K562 (cell line): ENCODE results near the gene GLB1L. TPM values are rescaled to one million over a fixed set of nuclear protein-coding genes. Genes with fewer than 3 reads are reported as not detected.

Experiments used
- ATAC-seq: fragments of 200-7000 bp; cut with Tn5 transposase; 3 replicates; pipeline ENCODE4 v1.9.1; 2020; ENCODE audit warnings: moderate library complexity
- BruUV-seq: library from RNA; stranded (reverse); fragments of 400-500 nt; replicated peaks from 2 replicates; lab custom pipeline; 2021; lab: Mats Ljungman, UMichigan
- CTCF ChIA-PET: fragments of 300-600 bp; formaldehyde crosslinking; extraction: SDS; loops from one replicate; lab custom pipeline; 2021; ENCODE audit warnings: low intra/inter-chr PET ratio; lab: Yijun Ruan, JAX
- POLR2A ChIA-PET: fragments of 300-600, 350-650 bp; sonication (Branson Sonifier 250); formaldehyde crosslinking; extraction: SDS; loops from one replicate; lab custom pipeline; 2021; ENCODE audit warnings: antibody characterized with exemption, inconsistent platforms; lab: Yijun Ruan, JAX
- DNase-seq, 4 experiments: peaks; one replicate each; pipeline versions ENCODE4 v3.0.0 to v3.0.0-alpha.2; 2011 to 2018; ENCODE audit warnings: low spot score in 3 of 4, mixed read lengths in 3 of 4; ENCODE audit errors: extremely low read depth in 1 of 4
- FAIRE-seq: peaks from 2 replicates; lab custom pipeline; 2011; peaks lifted over from hg19 to GRCh38; lab: Jason Lieb, UNC
- H2AFZ ChIP-seq: 2 replicates; pipeline ENCODE4 v1.6.0; 2011; ENCODE audit warnings: low read depth, low read length, control low read depth, inconsistent platforms
- H3K27ac ChIP-seq: fragments of 200-600 bp; 3 replicates; pipeline ENCODE4 v1.8.0; 2011; ENCODE audit warnings: low read depth, mild to moderate bottlenecking, control low read depth, inconsistent platforms, low read length, moderate library complexity, mixed read lengths; ENCODE audit errors: extremely low read depth
- H3K27me3 ChIP-seq, 2 experiments: fragments of 300-600 bp in 1 of 2; 2 replicates in 1 of 2; 3 replicates in 1 of 2; pipeline versions ENCODE4 v1.6.0 to v1.8.0; 2011; ENCODE audit warnings: inconsistent platforms in 2 of 2, low read length in 2 of 2, mild to moderate bottlenecking in 1 of 2, mixed read lengths in 1 of 2, moderate library complexity in 1 of 2; ENCODE audit not compliant: control insufficient read depth in 2 of 2, insufficient read depth in 2 of 2
- H3K36me3 ChIP-seq: fragments of 300-600 bp; 3 replicates; pipeline ENCODE4 v1.8.0; 2011; ENCODE audit warnings: mild to moderate bottlenecking, low read length, inconsistent platforms; ENCODE audit not compliant: control insufficient read depth, insufficient read depth
- H3K4me1 ChIP-seq, 2 experiments: fragments of 200-600 bp in 1 of 2; replicated peaks in 1 of 2; 2 replicates in 1 of 2; 3 replicates in 1 of 2; pipeline versions ENCODE4 v1.5.1 to v1.8.0; 2011; ENCODE audit warnings: inconsistent platforms in 2 of 2, low read length in 2 of 2, mild to moderate bottlenecking in 1 of 2, mixed read lengths in 1 of 2, moderate library complexity in 1 of 2; ENCODE audit not compliant: control insufficient read depth in 2 of 2, insufficient read depth in 2 of 2
- H3K4me2 ChIP-seq: 2 replicates; pipeline ENCODE4 v1.6.1; 2011; ENCODE audit warnings: low read length, control low read depth, inconsistent platforms, mixed read lengths; ENCODE audit not compliant: insufficient read depth
- H3K4me3 ChIP-seq: fragments of 200-600 bp; sonication (generic), shearing (Covaris generic); 2 replicates; pipeline ENCODE4 v1.5.1; 2016; ENCODE audit warnings: control low read depth, inconsistent platforms
- H3K79me2 ChIP-seq: fragments of 200-600 bp; 3 replicates; pipeline ENCODE4 v1.8.0; 2011; ENCODE audit warnings: low read length, inconsistent platforms; ENCODE audit not compliant: control insufficient read depth, insufficient read depth
- H3K9ac ChIP-seq, 2 experiments: 2 replicates each; pipeline versions ENCODE4 v1.6.0 to v1.6.1; 2011; ENCODE audit warnings: low read depth in 2 of 2, low read length in 2 of 2, control low read depth in 1 of 2, inconsistent platforms in 1 of 2, mild to moderate bottlenecking in 1 of 2, mixed read lengths in 1 of 2; ENCODE audit not compliant: insufficient read depth in 1 of 2
- H3K9me1 ChIP-seq: one replicate; pipeline ENCODE4 v1.6.0; 2011; ENCODE audit warnings: inconsistent platforms, mild to moderate bottlenecking, low read length, moderate library complexity; ENCODE audit not compliant: control insufficient read depth, insufficient read depth
- H3K9me3 ChIP-seq: replicated peaks from 2 replicates; pipeline ENCODE4 v1.5.1; 2011; ENCODE audit warnings: low read depth, low read length, inconsistent platforms; ENCODE audit not compliant: control insufficient read depth, insufficient read depth
- H4K20me1 ChIP-seq: replicated peaks from 2 replicates; pipeline ENCODE4 v1.6.1; 2011; ENCODE audit warnings: low read length, inconsistent platforms, mixed read lengths; ENCODE audit not compliant: control insufficient read depth, insufficient read depth
- C11orf30 ChIP-seq: fragments of 450-650 bp; IDR thresholded peaks from 2 replicates; pipeline ENCODE4 v1.6.1; 2016; ENCODE audit warnings: low read depth, mild to moderate bottlenecking
- CREM ChIP-seq: IDR thresholded peaks from 2 replicates; pipeline ENCODE4 v1.6.1; 2014; ENCODE audit warnings: antibody characterized with exemption, low read depth
- FOSL1 ChIP-seq: fragments of 200-800 bp; sonication (Bioruptor generic); conservative IDR thresholded peaks from 2 replicates; pipeline ENCODE4 v1.6.1; 2016; ENCODE audit warnings: missing genetic modification characterization, missing compliant biosample characterization
- GTF2E2 ChIP-seq: fragments of 200-800 bp; sonication (Bioruptor generic); IDR thresholded peaks from 2 replicates; pipeline ENCODE4 v1.6.1; 2016; ENCODE audit warnings: missing genetic modification characterization, missing compliant biosample characterization
- HCFC1 ChIP-seq: IDR thresholded peaks from 2 replicates; pipeline ENCODE4 v1.6.1; 2012; ENCODE audit warnings: low read depth, low read length, improper control_type of control experiment
- MAFG ChIP-seq: fragments of 450-650 bp; conservative IDR thresholded peaks from 2 replicates; pipeline ENCODE4 v1.6.1; 2016; ENCODE audit warnings: missing genetic modification characterization, missing compliant biosample characterization
- SFPQ ChIP-seq: fragments of 200-400 bp; formaldehyde crosslinking; IDR thresholded peaks from 2 replicates; pipeline ENCODE4 v1.6.1; 2017; ENCODE audit warnings: mild to moderate bottlenecking, low read depth, low read length, moderate library complexity
- SIRT6 ChIP-seq: IDR thresholded peaks from one replicate; pipeline ENCODE4 v1.6.1; 2012; ENCODE audit warnings: low read depth, mild to moderate bottlenecking, control low read depth, inconsistent platforms, low read length, moderate library complexity
- TFAP4 ChIP-seq: sonication (generic); formaldehyde crosslinking; IDR thresholded peaks from 2 replicates; pipeline ENCODE4 v1.8.0; 2022; ENCODE audit warnings: missing genetic modification reagents, mild to moderate bottlenecking, moderate library complexity, borderline replicate concordance
- ZNF316 ChIP-seq: fragments of 450-650 bp; IDR thresholded peaks from 2 replicates; pipeline ENCODE4 v1.6.1; 2016
- ZNF707 ChIP-seq: fragments of 250-450 bp; sonication (Bioruptor Pico); conservative IDR thresholded peaks from 2 replicates; pipeline ENCODE4 v1.8.0; 2022; ENCODE audit warnings: inconsistent platforms, mild to moderate bottlenecking, moderate library complexity
- WGBS: fragments of 100-300 bp; shearing (Covaris generic); methylation state at CpG from one replicate; pipeline ENCODE4 v1.1.6; 2016; ENCODE audit warnings: low coverage, mixed read lengths; ENCODE audit not compliant: insufficient coverage; ENCODE audit errors: missing lambda C conversion rate; 5-methylcytosine and 5-hydroxymethylcytosine counted together
- in situ Hi-C: fragments of 300-500 bp; cut with MboI; formaldehyde crosslinking; loops from 4 replicates; pipeline ENCODE4 v1.15.0; 2018; ENCODE audit warnings: inconsistent platforms, mixed read lengths
- intact Hi-C: fragments of 100-400 bp; cut with micrococcal nuclease; formaldehyde crosslinking; loops from 2 replicates; pipeline ENCODE4 v1.14.2; 2022
- polyA plus RNA-seq, 8 experiments: library from polyadenylated mRNA; depleted of rRNA in 4 of 8; stranded (reverse) in 5 of 8; unstranded in 3 of 8; fragments of >200 nt; fragmentation: Nextera tagmentation in 2 of 8; fragmentation: Illumina TruSeq in 1 of 8; extraction: Ambion mirVana in 2 of 8; extraction: Trizol in 1 of 8; gene quantifications; 2 replicates each; pipeline versions ENCODE4 v1.2.1 to v1.2.3, GENCODE V29; 2011 to 2014; ENCODE audit warnings: inconsistent platforms in 1 of 8, missing spikeins in 1 of 8
- total RNA-seq, 7 experiments: library from RNA; depleted of rRNA in 6 of 7; stranded (reverse); fragments of >200 nt in 6 of 7; fragmentation: Illumina TruSeq in 2 of 7; extraction: Trizol in 2 of 7; gene quantifications; 2 replicates each; pipeline versions ENCODE4 v1.2.1 to v1.2.3, GENCODE V29; 2011 to 2021; ENCODE audit warnings: low replicate concordance in 1 of 7
- TF ChIP-seq, protein P1 (sequence below): sonication (generic); formaldehyde crosslinking; IDR thresholded peaks from 2 replicates; pipeline ENCODE4 v1.8.1; 2023; ENCODE audit warnings: mild to moderate bottlenecking, missing genetic modification reagents
- TF ChIP-seq, protein P2 (sequence below), 3 experiments: IDR thresholded peaks in 2 of 3; conservative IDR thresholded peaks in 1 of 3; 2 replicates each; pipeline ENCODE4 v1.5.1; 2011 to 2012; ENCODE audit warnings: low read length in 3 of 3, mild to moderate bottlenecking in 3 of 3, control low read depth in 2 of 3, improper control_type of control experiment in 1 of 3, inconsistent platforms in 1 of 3, low read depth in 1 of 3, mixed read lengths in 1 of 3, moderate library complexity in 1 of 3; ENCODE audit not compliant: insufficient read depth in 2 of 3

GLB1L gene
- total and polyA plus RNA-seq, 9 of the 15 experiments (the other 6 are each of a cell fraction or from before 2014, with no cell fraction given): 0.42 to 2.9 (median 2.5) TPM

DNA sequence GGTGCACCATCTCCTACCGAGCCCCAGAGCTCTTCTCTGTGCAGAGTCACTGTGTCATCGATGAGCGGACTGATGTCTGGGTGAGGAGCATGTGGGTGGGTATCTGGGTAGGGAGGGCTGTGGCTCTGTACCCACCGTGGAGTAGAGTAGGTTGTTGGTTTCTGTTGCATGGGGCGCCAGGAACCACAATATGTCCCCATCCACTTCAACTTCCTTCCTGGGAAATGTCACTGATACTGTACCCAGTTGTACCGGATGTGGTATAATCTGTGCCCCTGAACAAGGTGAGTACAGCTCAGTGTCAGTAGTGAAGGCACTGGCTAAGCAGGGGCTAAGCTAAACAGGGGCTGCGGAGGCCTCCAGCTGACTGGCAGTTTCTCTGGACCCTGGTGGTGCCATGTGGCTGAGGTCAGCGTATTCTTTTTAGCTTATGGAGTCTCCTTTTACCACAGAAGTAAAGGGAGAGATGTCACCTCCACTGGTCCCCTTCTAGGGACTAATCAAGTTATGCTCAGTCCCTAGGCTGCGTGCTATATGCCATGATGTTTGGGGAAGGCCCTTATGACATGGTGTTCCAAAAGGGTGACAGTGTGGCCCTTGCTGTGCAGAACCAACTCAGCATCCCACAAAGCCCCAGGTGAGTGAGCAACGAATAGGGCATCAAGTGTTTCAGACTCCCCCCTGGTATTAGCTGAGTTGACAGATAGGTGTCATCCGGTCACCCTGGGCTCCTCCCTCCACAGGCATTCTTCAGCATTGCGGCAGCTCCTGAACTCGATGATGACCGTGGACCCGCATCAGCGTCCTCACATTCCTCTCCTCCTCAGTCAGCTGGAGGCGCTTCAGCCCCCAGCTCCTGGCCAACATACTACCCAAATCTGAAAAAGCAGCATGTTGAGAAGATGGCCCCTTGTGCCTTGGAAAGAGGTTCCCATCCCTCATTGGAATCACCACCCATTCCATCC is 2.7 kb upstream of the GLB1L start:
- peaks cover 32% of the 10 kb centered on the region for H3K79me2 ChIP-seq
- H3K36me3 ChIP-seq: peaks cover 57% of the 10 kb centered on the region
- H3K4me1 ChIP-seq: peaks cover 31 to 51% of the 10 kb centered on the region in 2 experiments; a peak in 4 of 5 replicates
- ChIA-PET CTCF (no interaction called here), POLR2A (interaction anchor here (1.0 to 3.4 kb wide), 5 partner anchors 10 to 26 kb away, joined by 3 to 22 read pairs (median 9); partner anchors contain the start of genes ANKZF1 and ATG9A)
- H3K4me2 ChIP-seq: no peak overlapping the region; the same call in 1 of the 2 replicates
- WGBS: 80% methylated on average over 17 of the region's 17 CpGs
- H3K9me1 ChIP-seq: no peaks in the 10 kb centered on the region
- no TSS peak for BruUV-seq
- intact Hi-C loops (no loop called here), in situ Hi-C loops (no loop called here)
- H2AFZ ChIP-seq: no peak overlapping the region
- H3K9ac ChIP-seq: no peak overlapping the region
- no peaks in the 10 kb centered on the region for H3K27me3 ChIP-seq
- DNase-seq (peak in 3 of 4 experiments; percentile 9 to 29 (median 18)), FAIRE-seq (no peak), ATAC-seq (no peak)
- no peaks in the 10 kb centered on the region for H3K9me3 ChIP-seq
- no peak overlapping the region for H3K4me3 ChIP-seq
- H4K20me1 ChIP-seq: 0 out of 2 replicates have a peak, but pooled peaks cover 3% of the 10 kb centered on the region
- no peak overlapping the region; the same call in 2 of the 3 replicates for H3K27ac ChIP-seq
- TF ChIP-seq SIRT6 (no peak), SFPQ (no peak), ZNF707 (CRISPR knock-in tag) (no peak), FOSL1 (tag) (no peak), CREM (0 out of 2 replicates have a peak, but pooled peaks have one; percentile 9), GTF2E2 (tag) (no peak), C11orf30 (peak; percentile 59; the same call in 1 of the 2 replicates), MAFG (tag) (peak; percentile 31; the same call in 1 of the 2 replicates), HCFC1 (no peak), ZNF316 (peak; percentile 66), TFAP4 (0 out of 2 replicates have a peak, but pooled peaks have one; percentile 26)
- TF ChIP-seq, protein P1, sequence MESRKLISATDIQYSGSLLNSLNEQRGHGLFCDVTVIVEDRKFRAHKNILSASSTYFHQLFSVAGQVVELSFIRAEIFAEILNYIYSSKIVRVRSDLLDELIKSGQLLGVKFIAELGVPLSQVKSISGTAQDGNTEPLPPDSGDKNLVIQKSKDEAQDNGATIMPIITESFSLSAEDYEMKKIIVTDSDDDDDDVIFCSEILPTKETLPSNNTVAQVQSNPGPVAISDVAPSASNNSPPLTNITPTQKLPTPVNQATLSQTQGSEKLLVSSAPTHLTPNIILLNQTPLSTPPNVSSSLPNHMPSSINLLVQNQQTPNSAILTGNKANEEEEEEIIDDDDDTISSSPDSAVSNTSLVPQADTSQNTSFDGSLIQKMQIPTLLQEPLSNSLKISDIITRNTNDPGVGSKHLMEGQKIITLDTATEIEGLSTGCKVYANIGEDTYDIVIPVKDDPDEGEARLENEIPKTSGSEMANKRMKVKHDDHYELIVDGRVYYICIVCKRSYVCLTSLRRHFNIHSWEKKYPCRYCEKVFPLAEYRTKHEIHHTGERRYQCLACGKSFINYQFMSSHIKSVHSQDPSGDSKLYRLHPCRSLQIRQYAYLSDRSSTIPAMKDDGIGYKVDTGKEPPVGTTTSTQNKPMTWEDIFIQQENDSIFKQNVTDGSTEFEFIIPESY: peak; percentile 75; the same call in 1 of the 2 replicates
- TF ChIP-seq, protein P2, sequence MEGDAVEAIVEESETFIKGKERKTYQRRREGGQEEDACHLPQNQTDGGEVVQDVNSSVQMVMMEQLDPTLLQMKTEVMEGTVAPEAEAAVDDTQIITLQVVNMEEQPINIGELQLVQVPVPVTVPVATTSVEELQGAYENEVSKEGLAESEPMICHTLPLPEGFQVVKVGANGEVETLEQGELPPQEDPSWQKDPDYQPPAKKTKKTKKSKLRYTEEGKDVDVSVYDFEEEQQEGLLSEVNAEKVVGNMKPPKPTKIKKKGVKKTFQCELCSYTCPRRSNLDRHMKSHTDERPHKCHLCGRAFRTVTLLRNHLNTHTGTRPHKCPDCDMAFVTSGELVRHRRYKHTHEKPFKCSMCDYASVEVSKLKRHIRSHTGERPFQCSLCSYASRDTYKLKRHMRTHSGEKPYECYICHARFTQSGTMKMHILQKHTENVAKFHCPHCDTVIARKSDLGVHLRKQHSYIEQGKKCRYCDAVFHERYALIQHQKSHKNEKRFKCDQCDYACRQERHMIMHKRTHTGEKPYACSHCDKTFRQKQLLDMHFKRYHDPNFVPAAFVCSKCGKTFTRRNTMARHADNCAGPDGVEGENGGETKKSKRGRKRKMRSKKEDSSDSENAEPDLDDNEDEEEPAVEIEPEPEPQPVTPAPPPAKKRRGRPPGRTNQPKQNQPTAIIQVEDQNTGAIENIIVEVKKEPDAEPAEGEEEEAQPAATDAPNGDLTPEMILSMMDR (IDR thresholded peaks at IDR 0.05 in 2 of 3, conservative IDR thresholded peaks at IDR 0.05 in 1 of 3; ENCODE audit: insufficient read depth in 2 of 3, low read depth in 1 of 3, low read length in 3 of 3): peak in 1 of 3 experiments; percentile 16; a peak in 1 of 6 replicates
